K562 (cell line): ENCODE results near the gene PYGO2. TPM values are rescaled to one million over a fixed set of nuclear protein-coding genes. Genes with fewer than 3 reads are reported as not detected.

Source experiments
- BCOR ChIP-seq: fragments of 450-650 bp; IDR thresholded peaks from 2 replicates; pipeline ENCODE4 v1.6.1; 2016
- BDP1 ChIP-seq: IDR thresholded peaks from 3 replicates; pipeline ENCODE4 v1.6.1; 2011; ENCODE audit not compliant: insufficient read length, insufficient read depth
- CEBPB ChIP-seq: fragments of 450-650 bp; IDR thresholded peaks from 2 replicates; pipeline ENCODE4 v1.6.1; 2016; ENCODE audit warnings: missing genetic modification characterization, missing compliant biosample characterization
- JUND ChIP-seq, 2 experiments: IDR thresholded peaks; 2 replicates in 1 of 2; 3 replicates in 1 of 2; pipeline ENCODE4 v1.6.1; 2011; ENCODE audit warnings: borderline replicate concordance in 2 of 2, low read depth in 2 of 2, low read length in 2 of 2, improper control_type of control experiment in 1 of 2, missing biosample characterization in 1 of 2, missing genetic modification characterization in 1 of 2, missing genetic modification reagents in 1 of 2
- KLF6 ChIP-seq: fragments of 250-450 bp; sonication (Bioruptor Pico); IDR thresholded peaks from 2 replicates; pipeline ENCODE4 v1.4.0; 2020; ENCODE audit warnings: mild to moderate bottlenecking, moderate library complexity, borderline replicate concordance
- PCBP1 ChIP-seq: fragments of 200-400 bp; formaldehyde crosslinking; IDR thresholded peaks from 2 replicates; pipeline ENCODE4 v1.6.1; 2018; ENCODE audit warnings: mild to moderate bottlenecking, low read depth, low read length; ENCODE audit not compliant: poor library complexity, severe bottlenecking
- PCBP2 ChIP-seq: fragments of 200-400 bp; formaldehyde crosslinking; IDR thresholded peaks from 2 replicates; pipeline ENCODE4 v1.6.1; 2018; ENCODE audit warnings: low read length, low read depth, mild to moderate bottlenecking, moderate library complexity; ENCODE audit not compliant: poor library complexity, severe bottlenecking
- SAFB2 ChIP-seq: fragments of 200-400 bp; formaldehyde crosslinking; IDR thresholded peaks from 2 replicates; pipeline ENCODE4 v1.6.1; 2018; ENCODE audit warnings: borderline replicate concordance, low read length, low read depth, moderate library complexity; ENCODE audit not compliant: severe bottlenecking
- XRCC4 ChIP-seq: IDR thresholded peaks from one replicate; pipeline ENCODE4 v1.6.1; 2011; ENCODE audit not compliant: insufficient read depth, insufficient read length; ENCODE audit errors: extremely low read depth
- YY1 ChIP-seq, 3 experiments: IDR thresholded peaks; 2 replicates each; pipeline ENCODE4 v1.6.1; 2011; ENCODE audit warnings: low read length in 2 of 3, mild to moderate bottlenecking in 2 of 3, moderate library complexity in 2 of 3, borderline replicate concordance in 1 of 3, control low read depth in 1 of 3, low read depth in 1 of 3; ENCODE audit not compliant: insufficient read depth in 3 of 3, insufficient replicate concordance in 2 of 3, control insufficient read depth in 1 of 3, insufficient read length in 1 of 3; ENCODE audit errors: extremely low read depth in 1 of 3
- ZNF184 ChIP-seq: sonication (generic); formaldehyde crosslinking; IDR thresholded peaks from 2 replicates; pipeline ENCODE4 v1.5.0; 2020; ENCODE audit warnings: missing genetic modification reagents
- ZNF217 ChIP-seq: sonication (generic); formaldehyde crosslinking; IDR thresholded peaks from 2 replicates; pipeline ENCODE4 v1.8.0; 2022; ENCODE audit warnings: mild to moderate bottlenecking, missing genetic modification reagents
- ZNF24 ChIP-seq: fragments of 450-650 bp; IDR thresholded peaks from 2 replicates; pipeline ENCODE4 v1.6.1; 2016
- ZNF41 ChIP-seq: fragments of 250-450 bp; sonication (Bioruptor Pico); conservative IDR thresholded peaks from 2 replicates; pipeline ENCODE4 v1.4.0; 2020; ENCODE audit warnings: mild to moderate bottlenecking
- ZNF699 ChIP-seq: fragments of 250-450 bp; sonication (Bioruptor Pico); IDR thresholded peaks from 2 replicates; pipeline ENCODE4 v1.8.0; 2021; ENCODE audit warnings: mild to moderate bottlenecking, moderate library complexity; ENCODE audit not compliant: insufficient replicate concordance
- polyA plus RNA-seq, 8 experiments: library from polyadenylated mRNA; depleted of rRNA in 4 of 8; stranded (reverse) in 5 of 8; unstranded in 3 of 8; fragments of >200 nt; fragmentation: Nextera tagmentation in 2 of 8; fragmentation: Illumina TruSeq in 1 of 8; extraction: Ambion mirVana in 2 of 8; extraction: Trizol in 1 of 8; gene quantifications; 2 replicates each; pipeline versions ENCODE4 v1.2.1 to v1.2.3, GENCODE V29; 2011 to 2014; ENCODE audit warnings: inconsistent platforms in 1 of 8, missing spikeins in 1 of 8
- total RNA-seq, 7 experiments: library from RNA; depleted of rRNA in 6 of 7; stranded (reverse); fragments of >200 nt in 6 of 7; fragmentation: Illumina TruSeq in 2 of 7; extraction: Trizol in 2 of 7; gene quantifications; 2 replicates each; pipeline versions ENCODE4 v1.2.1 to v1.2.3, GENCODE V29; 2011 to 2021; ENCODE audit warnings: low replicate concordance in 1 of 7
- TF ChIP-seq, protein P1 (sequence below), 2 experiments: fragments of 450-650 bp; IDR thresholded peaks; 2 replicates each; pipeline ENCODE4 v1.6.1; 2016
- TF ChIP-seq, protein P2 (sequence below): fragments of 450-650 bp; IDR thresholded peaks from 2 replicates; pipeline ENCODE4 v1.6.1; 2017; ENCODE audit warnings: antibody characterized with exemption
- TF ChIP-seq, protein P3 (sequence below): fragments of 450-650 bp; formaldehyde crosslinking; IDR thresholded peaks from 2 replicates; pipeline ENCODE4 v1.4.0; 2022; ENCODE audit warnings: missing genetic modification characterization
- TF ChIP-seq, protein P4 (sequence below): fragments of 250-450 bp; sonication (Bioruptor Pico); IDR thresholded peaks from 2 replicates; pipeline ENCODE4 v1.5.0; 2021

The PYGO2 gene
- total and polyA plus RNA-seq, 9 of the 15 experiments (the other 6 are each of a cell fraction or from before 2014, with no cell fraction given) = 8.3 to 36.2 (median 18.2) TPM

DNA sequence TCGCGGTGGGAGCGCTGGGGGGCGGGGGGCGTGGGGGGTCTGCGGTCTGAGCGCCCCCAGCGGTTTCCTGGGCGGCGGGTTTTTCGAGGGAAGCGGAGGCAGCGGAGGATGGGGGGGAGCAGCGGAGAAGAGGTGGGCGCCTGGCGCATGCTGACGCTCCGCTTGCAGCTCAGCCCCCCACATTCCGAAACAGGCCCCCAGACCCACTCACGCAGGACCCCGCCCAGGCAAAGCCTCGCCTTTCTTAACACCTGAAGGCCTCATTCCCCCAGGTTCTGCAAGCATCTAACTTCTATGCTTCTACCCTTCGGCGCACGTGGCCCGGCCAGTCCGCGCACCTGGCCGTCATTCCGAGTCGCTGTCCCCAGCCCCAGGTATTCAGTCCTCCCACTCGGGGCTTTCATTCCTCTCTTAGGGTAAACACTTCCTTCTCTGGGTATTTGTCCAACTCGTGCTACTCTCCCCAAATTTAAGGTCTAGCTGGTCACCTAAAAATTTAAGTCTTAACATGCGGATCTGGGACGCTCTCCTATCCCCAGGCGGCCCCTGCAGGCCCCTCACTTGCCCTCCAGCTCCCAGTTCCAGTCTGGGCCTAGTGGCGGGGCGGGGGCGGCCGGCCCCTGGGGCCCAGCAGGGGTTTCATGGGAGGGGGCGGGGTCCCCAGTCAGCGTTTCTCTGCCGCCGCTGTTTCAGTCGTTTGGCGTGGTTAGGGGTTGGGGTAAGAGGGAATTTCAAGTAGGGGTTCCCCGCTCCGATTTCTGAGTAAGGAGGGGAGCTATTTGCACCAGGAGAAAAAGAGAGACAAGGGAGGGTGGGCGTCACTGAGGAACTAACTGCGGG is 38.2 kb upstream of the PYGO2 start (continued):
- TF ChIP-seq YY1 (IDR thresholded peaks at IDR 0.05; ENCODE audit: borderline replicate concordance in 1 of 3, control insufficient read depth in 1 of 3, extremely low read depth in 1 of 3, insufficient read depth in 3 of 3, insufficient read length in 1 of 3, insufficient replicate concordance in 2 of 3, low read depth in 1 of 3, low read length in 2 of 3) (peak in 1 of 3 experiments; percentile 8), ZNF217 (CRISPR knock-in tag) (no peak), BDP1 (no peak), SAFB2 (no peak), JUND (IDR thresholded peaks at IDR 0.05; ENCODE audit: borderline replicate concordance, low read depth, low read length) (peak; percentile 26; the same call in 1 of the 2 replicates), JUND (tag; IDR thresholded peaks at IDR 0.05; ENCODE audit: borderline replicate concordance, low read depth, low read length) (no peak; the same call in 2 of the 3 replicates), CEBPB (tag) (no peak), PCBP1 (peak; percentile 74), ZNF184 (CRISPR knock-in tag) (no peak), KLF6 (CRISPR knock-in tag) (no peak), XRCC4 (no peak), PCBP2 (no peak), ZNF41 (CRISPR knock-in tag) (no peak), ZNF24 (no peak), BCOR (no peak), ZNF699 (CRISPR knock-in tag) (no peak)
- TF ChIP-seq, protein P1, sequence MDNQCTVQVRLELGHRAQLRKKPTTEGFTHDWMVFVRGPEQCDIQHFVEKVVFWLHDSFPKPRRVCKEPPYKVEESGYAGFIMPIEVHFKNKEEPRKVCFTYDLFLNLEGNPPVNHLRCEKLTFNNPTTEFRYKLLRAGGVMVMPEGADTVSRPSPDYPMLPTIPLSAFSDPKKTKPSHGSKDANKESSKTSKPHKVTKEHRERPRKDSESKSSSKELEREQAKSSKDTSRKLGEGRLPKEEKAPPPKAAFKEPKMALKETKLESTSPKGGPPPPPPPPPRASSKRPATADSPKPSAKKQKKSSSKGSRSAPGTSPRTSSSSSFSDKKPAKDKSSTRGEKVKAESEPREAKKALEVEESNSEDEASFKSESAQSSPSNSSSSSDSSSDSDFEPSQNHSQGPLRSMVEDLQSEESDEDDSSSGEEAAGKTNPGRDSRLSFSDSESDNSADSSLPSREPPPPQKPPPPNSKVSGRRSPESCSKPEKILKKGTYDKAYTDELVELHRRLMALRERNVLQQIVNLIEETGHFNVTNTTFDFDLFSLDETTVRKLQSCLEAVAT (IDR thresholded peaks at IDR 0.05) = peak in 1 of 2 experiments; percentile 46; a peak in 1 of 4 replicates
- TF ChIP-seq, protein P2, sequence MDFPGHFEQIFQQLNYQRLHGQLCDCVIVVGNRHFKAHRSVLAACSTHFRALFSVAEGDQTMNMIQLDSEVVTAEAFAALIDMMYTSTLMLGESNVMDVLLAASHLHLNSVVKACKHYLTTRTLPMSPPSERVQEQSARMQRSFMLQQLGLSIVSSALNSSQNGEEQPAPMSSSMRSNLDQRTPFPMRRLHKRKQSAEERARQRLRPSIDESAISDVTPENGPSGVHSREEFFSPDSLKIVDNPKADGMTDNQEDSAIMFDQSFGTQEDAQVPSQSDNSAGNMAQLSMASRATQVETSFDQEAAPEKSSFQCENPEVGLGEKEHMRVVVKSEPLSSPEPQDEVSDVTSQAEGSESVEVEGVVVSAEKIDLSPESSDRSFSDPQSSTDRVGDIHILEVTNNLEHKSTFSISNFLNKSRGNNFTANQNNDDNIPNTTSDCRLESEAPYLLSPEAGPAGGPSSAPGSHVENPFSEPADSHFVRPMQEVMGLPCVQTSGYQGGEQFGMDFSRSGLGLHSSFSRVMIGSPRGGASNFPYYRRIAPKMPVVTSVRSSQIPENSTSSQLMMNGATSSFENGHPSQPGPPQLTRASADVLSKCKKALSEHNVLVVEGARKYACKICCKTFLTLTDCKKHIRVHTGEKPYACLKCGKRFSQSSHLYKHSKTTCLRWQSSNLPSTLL = no peak
- TF ChIP-seq, protein P3, sequence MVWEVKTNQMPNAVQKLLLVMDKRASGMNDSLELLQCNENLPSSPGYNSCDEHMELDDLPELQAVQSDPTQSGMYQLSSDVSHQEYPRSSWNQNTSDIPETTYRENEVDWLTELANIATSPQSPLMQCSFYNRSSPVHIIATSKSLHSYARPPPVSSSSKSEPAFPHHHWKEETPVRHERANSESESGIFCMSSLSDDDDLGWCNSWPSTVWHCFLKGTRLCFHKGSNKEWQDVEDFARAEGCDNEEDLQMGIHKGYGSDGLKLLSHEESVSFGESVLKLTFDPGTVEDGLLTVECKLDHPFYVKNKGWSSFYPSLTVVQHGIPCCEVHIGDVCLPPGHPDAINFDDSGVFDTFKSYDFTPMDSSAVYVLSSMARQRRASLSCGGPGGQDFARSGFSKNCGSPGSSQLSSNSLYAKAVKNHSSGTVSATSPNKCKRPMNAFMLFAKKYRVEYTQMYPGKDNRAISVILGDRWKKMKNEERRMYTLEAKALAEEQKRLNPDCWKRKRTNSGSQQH = no peak
- TF ChIP-seq, protein P4, sequence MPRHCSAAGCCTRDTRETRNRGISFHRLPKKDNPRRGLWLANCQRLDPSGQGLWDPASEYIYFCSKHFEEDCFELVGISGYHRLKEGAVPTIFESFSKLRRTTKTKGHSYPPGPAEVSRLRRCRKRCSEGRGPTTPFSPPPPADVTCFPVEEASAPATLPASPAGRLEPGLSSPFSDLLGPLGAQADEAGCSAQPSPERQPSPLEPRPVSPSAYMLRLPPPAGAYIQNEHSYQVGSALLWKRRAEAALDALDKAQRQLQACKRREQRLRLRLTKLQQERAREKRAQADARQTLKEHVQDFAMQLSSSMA (CRISPR knock-in tag) = no peak
